KMS-11 (cell line): ENCODE data around the gene EPS8L1.

Experiments
- H2AFZ ChIP-seq: fragments of 200-600 bp; sonication (generic); 2 replicates; pipeline ENCODE4 v1.6.1; 2016; ENCODE audit warnings: antibody characterized with exemption, mixed run types, low read depth
- H3K27ac ChIP-seq: fragments of 200-600 bp; sonication (generic); 2 replicates; pipeline ENCODE4 v1.6.1; 2016; ENCODE audit warnings: mild to moderate bottlenecking, mixed run types
- H3K27me3 ChIP-seq: fragments of 200-600 bp; sonication (generic); 2 replicates; pipeline ENCODE4 v1.6.1; 2017; ENCODE audit warnings: mild to moderate bottlenecking, low read depth, mixed run types, moderate library complexity; ENCODE audit not compliant: insufficient read depth
- H3K36me3 ChIP-seq: fragments of 200-600 bp; sonication (generic); 2 replicates; pipeline ENCODE4 v1.6.1; 2017; ENCODE audit warnings: mild to moderate bottlenecking, mixed run types; ENCODE audit not compliant: insufficient read depth
- H3K4me1 ChIP-seq: fragments of 200-600 bp; sonication (generic); 2 replicates; pipeline ENCODE4 v1.6.1; 2016; ENCODE audit warnings: mild to moderate bottlenecking, low read depth, mixed run types; ENCODE audit not compliant: poor library complexity, severe bottlenecking
- H3K4me2 ChIP-seq: fragments of 200-600 bp; sonication (generic); 2 replicates; pipeline ENCODE4 v1.7.0; 2016; ENCODE audit warnings: mild to moderate bottlenecking, mixed run types
- H3K4me3 ChIP-seq: fragments of 200-600 bp; sonication (generic); IDR thresholded peaks from 2 replicates; pipeline ENCODE4 v1.6.1; 2017; ENCODE audit warnings: low read depth, low read length, mixed read lengths; ENCODE audit not compliant: insufficient read depth
- H3K79me2 ChIP-seq: fragments of 200-600 bp; sonication (generic); 2 replicates; pipeline ENCODE4 v1.6.1; 2016; ENCODE audit warnings: low read depth, mixed run types; ENCODE audit not compliant: insufficient read depth
- H3K9ac ChIP-seq: fragments of 200-600 bp; sonication (generic); 2 replicates; pipeline ENCODE4 v1.6.1; 2016; ENCODE audit warnings: mild to moderate bottlenecking, mixed run types
- H4K20me1 ChIP-seq: fragments of 200-600 bp; sonication (generic); 2 replicates; pipeline ENCODE4 v1.6.1; 2016; ENCODE audit warnings: mild to moderate bottlenecking, mixed run types; ENCODE audit not compliant: insufficient read depth
- TF ChIP-seq, protein P1 (sequence below): fragments of 200-600 bp; sonication (generic); conservative IDR thresholded peaks from 2 replicates; pipeline ENCODE4 v1.6.1; 2017; ENCODE audit warnings: low read depth, mild to moderate bottlenecking, antibody characterized with exemption, low read length, moderate library complexity, mixed read lengths

EPS8L1 gene

DNA sequence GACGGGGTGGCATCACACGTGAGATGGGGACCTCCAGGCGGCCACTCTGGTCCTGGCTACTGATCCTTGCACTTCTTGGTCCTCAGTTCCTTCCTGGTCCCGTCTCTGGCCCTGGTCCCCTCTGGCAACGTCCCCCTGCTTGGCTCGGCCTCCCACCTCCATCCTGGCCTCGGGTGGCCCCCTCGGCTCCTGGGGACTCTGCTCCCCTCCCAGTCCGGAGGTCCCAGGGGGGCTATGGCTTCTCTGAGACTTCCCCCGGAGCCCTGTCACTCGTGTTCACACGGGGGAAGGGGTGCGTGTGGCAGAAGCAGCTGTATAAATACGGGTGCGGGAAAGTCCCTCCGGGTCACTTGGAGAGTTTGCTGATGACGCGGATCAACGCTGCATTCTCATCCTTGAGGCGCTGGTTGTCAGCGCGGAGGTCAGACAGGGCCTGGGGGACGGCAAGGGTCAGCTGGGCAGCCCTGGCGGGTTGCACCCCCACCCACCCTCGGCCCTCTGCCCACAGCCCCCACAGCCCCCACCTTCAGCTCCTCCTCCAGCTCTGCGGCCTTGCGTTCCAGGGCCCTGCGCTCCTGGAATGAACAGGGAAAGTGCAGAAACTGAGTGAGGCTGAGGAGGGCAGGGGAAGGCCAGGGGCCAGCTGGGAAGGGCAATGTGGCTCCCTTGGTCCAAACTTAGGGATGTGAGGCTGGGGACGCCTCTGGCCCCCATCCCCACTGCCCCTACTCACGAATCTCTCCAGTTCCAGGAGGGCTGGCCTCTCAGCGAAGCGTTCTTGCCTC is 15.6 kb downstream of the EPS8L1 start:
- Histone ChIP-seq H3K27ac (no peak overlapping the region), H3K79me2 (no peaks in the 10 kb centered on the region), H3K4me3 (no peak overlapping the region), H3K27me3 (no peaks in the 10 kb centered on the region), H3K36me3 (no peaks in the 10 kb centered on the region), H3K9ac (no peak overlapping the region), H4K20me1 (no peaks in the 10 kb centered on the region), H3K4me1 (no peaks in the 10 kb centered on the region), H2AFZ (no peak overlapping the region), H3K4me2 (no peak overlapping the region)
- TF ChIP-seq, protein P1, sequence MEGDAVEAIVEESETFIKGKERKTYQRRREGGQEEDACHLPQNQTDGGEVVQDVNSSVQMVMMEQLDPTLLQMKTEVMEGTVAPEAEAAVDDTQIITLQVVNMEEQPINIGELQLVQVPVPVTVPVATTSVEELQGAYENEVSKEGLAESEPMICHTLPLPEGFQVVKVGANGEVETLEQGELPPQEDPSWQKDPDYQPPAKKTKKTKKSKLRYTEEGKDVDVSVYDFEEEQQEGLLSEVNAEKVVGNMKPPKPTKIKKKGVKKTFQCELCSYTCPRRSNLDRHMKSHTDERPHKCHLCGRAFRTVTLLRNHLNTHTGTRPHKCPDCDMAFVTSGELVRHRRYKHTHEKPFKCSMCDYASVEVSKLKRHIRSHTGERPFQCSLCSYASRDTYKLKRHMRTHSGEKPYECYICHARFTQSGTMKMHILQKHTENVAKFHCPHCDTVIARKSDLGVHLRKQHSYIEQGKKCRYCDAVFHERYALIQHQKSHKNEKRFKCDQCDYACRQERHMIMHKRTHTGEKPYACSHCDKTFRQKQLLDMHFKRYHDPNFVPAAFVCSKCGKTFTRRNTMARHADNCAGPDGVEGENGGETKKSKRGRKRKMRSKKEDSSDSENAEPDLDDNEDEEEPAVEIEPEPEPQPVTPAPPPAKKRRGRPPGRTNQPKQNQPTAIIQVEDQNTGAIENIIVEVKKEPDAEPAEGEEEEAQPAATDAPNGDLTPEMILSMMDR, result no peak

DNA sequence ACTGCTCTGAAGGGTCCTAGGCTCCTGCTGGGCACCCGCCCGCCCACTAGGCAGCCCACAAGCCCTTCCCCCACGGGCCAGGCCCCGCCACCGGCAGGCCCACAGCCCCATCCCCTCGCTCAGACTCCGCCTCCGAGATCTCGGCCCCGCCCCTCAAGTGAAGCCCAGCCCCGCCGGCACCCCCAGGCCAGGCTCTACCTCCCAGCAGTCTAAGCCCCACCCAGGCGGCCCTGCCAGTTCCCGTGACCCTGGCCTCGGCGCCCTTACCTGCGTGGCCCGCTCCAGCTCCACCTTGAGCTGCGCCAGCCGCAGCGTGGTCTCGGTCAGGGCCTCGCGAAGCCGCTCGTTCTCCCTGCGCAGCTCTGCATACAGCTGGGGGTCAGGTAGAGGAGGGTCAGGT is 16.3 kb downstream of the EPS8L1 start:
- no peak overlapping the region for H3K27ac ChIP-seq
- no peaks in the 10 kb centered on the region for H4K20me1 ChIP-seq
- no peak overlapping the region for H3K4me2 ChIP-seq
- H3K4me1 ChIP-seq, result no peaks in the 10 kb centered on the region
- no peaks in the 10 kb centered on the region for H3K36me3 ChIP-seq
- no peaks in the 10 kb centered on the region for H3K79me2 ChIP-seq
- no peaks in the 10 kb centered on the region for H3K27me3 ChIP-seq
- no peak overlapping the region for H2AFZ ChIP-seq
- H3K9ac ChIP-seq, result no peak overlapping the region
- H3K4me3 ChIP-seq, result no peak overlapping the region
- TF ChIP-seq, protein P1, result no peak

DNA sequence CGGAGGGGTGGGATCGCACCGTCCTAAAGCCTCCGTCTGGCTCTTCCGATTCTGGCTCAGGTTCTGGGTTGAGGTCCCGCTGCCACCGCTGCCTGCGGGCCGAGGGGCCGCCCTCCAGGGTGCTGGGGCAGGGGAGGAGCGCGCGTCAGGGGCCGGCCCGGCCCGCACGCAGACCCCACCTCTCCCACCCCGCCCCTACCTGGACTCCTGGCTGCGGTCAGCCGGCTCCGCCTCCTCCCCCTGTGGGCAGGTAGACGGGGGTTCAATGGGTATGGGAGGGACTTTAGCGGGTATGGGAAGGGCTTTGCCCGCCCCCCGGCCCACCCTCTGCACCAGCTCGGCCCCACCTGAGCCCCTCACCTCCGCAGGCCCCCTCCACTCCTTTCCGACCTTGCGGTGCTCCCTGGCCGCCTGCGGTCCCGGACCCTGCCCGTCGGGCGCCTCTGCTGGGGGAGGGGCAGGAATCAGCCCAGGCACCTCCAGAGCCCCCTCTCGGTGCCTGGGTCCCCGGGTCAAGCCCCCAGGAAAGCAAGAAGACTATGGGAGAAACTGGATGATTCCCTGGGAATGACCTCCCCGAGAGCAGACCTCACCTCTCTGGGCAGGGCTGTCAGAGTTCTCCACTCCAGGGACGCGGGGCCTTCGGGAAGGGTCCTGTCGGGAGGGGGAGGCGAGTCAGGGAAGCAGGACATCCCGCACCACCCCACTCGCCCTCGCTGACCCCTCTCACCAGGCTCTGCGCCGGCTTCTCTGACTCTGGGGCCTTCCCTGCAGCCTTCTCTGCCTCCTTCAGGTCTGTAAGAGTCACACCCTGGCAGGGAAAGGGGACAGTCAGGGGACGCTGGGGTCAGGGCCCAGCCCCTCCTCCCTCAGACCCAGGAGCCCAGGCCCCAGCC is 17.0 kb downstream of the EPS8L1 start:
- no peak overlapping the region for H3K27ac ChIP-seq
- H2AFZ ChIP-seq, result no peak overlapping the region
- H3K9ac ChIP-seq, result no peak overlapping the region
- no peaks in the 10 kb centered on the region for H3K27me3 ChIP-seq
- no peaks in the 10 kb centered on the region for H4K20me1 ChIP-seq
- no peaks in the 10 kb centered on the region for H3K79me2 ChIP-seq
- no peak overlapping the region for H3K4me2 ChIP-seq
- H3K36me3 ChIP-seq, result no peaks in the 10 kb centered on the region
- no peaks in the 10 kb centered on the region for H3K4me1 ChIP-seq
- TF ChIP-seq, protein P1, result no peak
- no peak overlapping the region for H3K4me3 ChIP-seq

DNA sequence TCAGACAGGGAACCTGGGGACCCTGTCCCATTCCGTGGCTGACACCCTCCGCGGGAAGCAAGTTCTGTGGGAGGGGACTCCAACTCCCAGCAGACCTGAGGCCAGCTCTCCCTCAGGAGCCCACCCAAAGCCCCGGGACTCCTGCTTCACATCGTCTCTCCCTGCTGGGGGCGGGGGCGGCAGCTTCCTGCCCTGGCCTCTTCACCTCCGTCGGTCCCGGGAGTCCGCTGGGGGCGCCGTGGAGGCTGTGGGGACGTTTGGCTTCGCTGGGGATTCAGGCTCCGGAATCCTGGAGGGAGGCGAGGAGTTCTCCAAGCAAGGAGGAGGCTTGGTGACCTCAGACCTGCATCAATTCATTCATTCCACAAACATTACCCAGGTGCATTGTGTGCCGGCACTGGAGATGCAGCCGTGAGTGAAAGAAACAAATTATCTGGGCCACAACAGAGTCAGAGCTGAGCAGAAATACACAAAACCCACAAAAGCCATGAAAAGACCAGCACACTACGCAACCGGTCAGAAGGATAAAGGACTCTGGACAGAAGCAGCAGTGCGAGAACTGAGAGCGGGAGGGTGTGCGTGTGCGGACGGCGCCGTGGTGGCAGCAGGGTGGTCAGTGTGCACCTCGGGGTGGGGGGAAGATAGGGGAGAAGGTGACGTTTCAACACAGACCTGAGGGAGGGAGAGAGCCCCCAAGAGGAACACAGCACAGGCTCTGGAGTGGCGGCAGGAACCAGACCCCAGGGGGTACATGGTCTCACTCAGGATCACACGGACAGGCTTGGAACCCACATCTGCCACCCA is 19.0 kb downstream of the EPS8L1 start:
- Histone ChIP-seq H3K36me3 (no peaks in the 10 kb centered on the region), H3K4me1 (no peaks in the 10 kb centered on the region), H4K20me1 (no peaks in the 10 kb centered on the region), H3K4me3 (no peak overlapping the region), H3K27ac (no peak overlapping the region), H3K79me2 (no peaks in the 10 kb centered on the region), H3K9ac (no peak overlapping the region), H3K4me2 (no peak overlapping the region), H2AFZ (no peak overlapping the region), H3K27me3 (no peaks in the 10 kb centered on the region)
- TF ChIP-seq, protein P1, result no peak
